ENCODE measurements around the gene UTF1. TPM values are rescaled to one million over a fixed set of nuclear protein-coding genes. Genes with fewer than 3 reads are reported as not detected.

UTF1 gene
- total RNA-seq, 1 donor from 2014 or later = not detected

- DNase-seq (ENCODE audit: low spot score) = peak; percentile 91
- Mint-ChIP-seq H3K9me3 (ENCODE audit: low read depth) (no peaks in the 10 kb centered on the region), H3K27ac (ENCODE audit: unreplicated experiment) (no peak overlapping the region), H3K27me3 (ENCODE audit: low read depth) (peaks cover 14% of the 10 kb centered on the region), H3K4me3 (ENCODE audit: unreplicated experiment) (no peak overlapping the region), H3K36me3 (ENCODE audit: low read depth) (no peaks in the 10 kb centered on the region), H3K4me1 (ENCODE audit: low read depth) (no peaks in the 10 kb centered on the region)
- no peak for TF ChIP-seq CTCF (IDR thresholded peaks at IDR 0.05)
Observed at GRCh38 chr10:133203652-133204195, 26.3 kb upstream of the UTF1 start.

- Mint-ChIP-seq H3K27ac (ENCODE audit: unreplicated experiment) (no peak overlapping the region), H3K36me3 (ENCODE audit: low read depth) (no peaks in the 10 kb centered on the region), H3K4me3 (ENCODE audit: unreplicated experiment) (no peak overlapping the region), H3K4me1 (ENCODE audit: low read depth) (no peaks in the 10 kb centered on the region), H3K27me3 (ENCODE audit: low read depth) (peaks cover 14% of the 10 kb centered on the region), H3K9me3 (ENCODE audit: low read depth) (no peaks in the 10 kb centered on the region)
- TF ChIP-seq CTCF (IDR thresholded peaks at IDR 0.05) = no peak
- DNase-seq (ENCODE audit: low spot score) = peak; percentile 68
Observed at GRCh38 chr10:133204226-133205015, 25.6 kb upstream of the UTF1 start.

GRCh38 chr10:133205146-133205545, 24.9 kb upstream of the UTF1 start:
- Mint-ChIP-seq H3K9me3 (ENCODE audit: low read depth) (no peaks in the 10 kb centered on the region), H3K27me3 (ENCODE audit: low read depth) (peaks cover 14% of the 10 kb centered on the region), H3K4me3 (ENCODE audit: unreplicated experiment) (no peak overlapping the region), H3K36me3 (ENCODE audit: low read depth) (no peaks in the 10 kb centered on the region), H3K4me1 (ENCODE audit: low read depth) (no peaks in the 10 kb centered on the region), H3K27ac (ENCODE audit: unreplicated experiment) (no peak overlapping the region)
- peak; percentile 92 for DNase-seq (ENCODE audit: low spot score)
- no peak for TF ChIP-seq CTCF (IDR thresholded peaks at IDR 0.05)

GRCh38 chr10:133206356-133207040, 23.5 kb upstream of the UTF1 start:
- no peaks in the 10 kb centered on the region for H3K36me3 Mint-ChIP-seq (ENCODE audit: low read depth)
- peak; percentile 60 for DNase-seq (ENCODE audit: low spot score)
- H3K4me3 Mint-ChIP-seq (ENCODE audit: unreplicated experiment) = no peak overlapping the region
- H3K4me1 Mint-ChIP-seq (ENCODE audit: low read depth) = no peaks in the 10 kb centered on the region
- no peak for TF ChIP-seq CTCF (IDR thresholded peaks at IDR 0.05)
- H3K27ac Mint-ChIP-seq (ENCODE audit: unreplicated experiment) = no peak overlapping the region
- no peaks in the 10 kb centered on the region for H3K9me3 Mint-ChIP-seq (ENCODE audit: low read depth)
- peaks cover 11% of the 10 kb centered on the region for H3K27me3 Mint-ChIP-seq (ENCODE audit: low read depth)

GRCh38 chr10:133207041-133207600, 22.9 kb upstream of the UTF1 start:
- no peak for TF ChIP-seq CTCF (IDR thresholded peaks at IDR 0.05)

More at GRCh38 chr10:133207041-133207600, 22.9 kb upstream of the UTF1 start:
- Mint-ChIP-seq H3K9me3 (ENCODE audit: low read depth) (no peaks in the 10 kb centered on the region), H3K27me3 (ENCODE audit: low read depth) (peaks cover 14% of the 10 kb centered on the region), H3K4me1 (ENCODE audit: low read depth) (no peaks in the 10 kb centered on the region), H3K36me3 (ENCODE audit: low read depth) (no peaks in the 10 kb centered on the region), H3K27ac (ENCODE audit: unreplicated experiment) (no peak overlapping the region), H3K4me3 (ENCODE audit: unreplicated experiment) (no peak overlapping the region)
- peak; percentile 90 for DNase-seq (ENCODE audit: low spot score)

Data from chondrocyte (in vitro differentiated cells).